GM10266 (cell line): ENCODE results near the gene WNT7A.

Experiments used
- DNase-seq: peaks from one replicate; pipeline ENCODE4 v3.0.0; 2012; ENCODE audit errors: extremely low spot score
- CTCF ChIP-seq: IDR thresholded peaks from 2 replicates; pipeline ENCODE4 v1.5.1; 2012; ENCODE audit warnings: mild to moderate bottlenecking, low read depth; ENCODE audit not compliant: control insufficient read depth, insufficient read depth; ENCODE audit errors: missing control alignments

The WNT7A gene

GRCh38 chr3:13776253-13777050 is 103.4 kb downstream of the WNT7A start:
- no peak for TF ChIP-seq CTCF
- no peak for DNase-seq

- no peak for TF ChIP-seq CTCF
- DNase-seq: no peak
These were observed 106.8 kb downstream of the WNT7A start for GRCh38 chr3:13772885-13773745.

- no peak for TF ChIP-seq CTCF
- no peak for DNase-seq
These were observed 107.5 kb downstream of the WNT7A start for GRCh38 chr3:13772321-13772745.

GRCh38 chr3:13771496-13771895 is 108.4 kb downstream of the WNT7A start:
- no peak for TF ChIP-seq CTCF
- no peak for DNase-seq

GRCh38 chr3:13770170-13771169 is 109.4 kb downstream of the WNT7A start:
- no peak for DNase-seq
- no peak for TF ChIP-seq CTCF

- DNase-seq: no peak
- TF ChIP-seq CTCF: no peak
These were observed 110.4 kb downstream of the WNT7A start for GRCh38 chr3:13769422-13769821.
